Osteocyte (in vitro differentiated cells): ENCODE measurements around the gene KRT15. TPM values are rescaled to one million over a fixed set of nuclear protein-coding genes. Genes with fewer than 3 reads are reported as not detected.

Experiments
- DNase-seq: peaks from one replicate; pipeline ENCODE4 v3.0.0; 2021; ENCODE audit warnings: mixed read lengths; ENCODE audit not compliant: unreplicated experiment; ENCODE audit errors: extremely low spot score
- H3K27ac Mint-ChIP-seq: one replicate; pipeline ENCODE4 v1.8.0; 2021; ENCODE audit warnings: mild to moderate bottlenecking, mixed read lengths; ENCODE audit not compliant: unreplicated experiment
- H3K27me3 Mint-ChIP-seq: one replicate; pipeline ENCODE4 v1.8.0; 2021; ENCODE audit warnings: mixed read lengths; ENCODE audit not compliant: unreplicated experiment
- H3K36me3 Mint-ChIP-seq: one replicate; pipeline ENCODE4 v1.8.0; 2021; ENCODE audit warnings: mixed read lengths; ENCODE audit not compliant: unreplicated experiment
- H3K4me1 Mint-ChIP-seq: one replicate; pipeline ENCODE4 v1.8.0; 2021; ENCODE audit warnings: mixed read lengths; ENCODE audit not compliant: unreplicated experiment
- H3K4me3 Mint-ChIP-seq: one replicate; pipeline ENCODE4 v1.8.0; 2021; ENCODE audit warnings: mild to moderate bottlenecking, moderate library complexity, mixed read lengths; ENCODE audit not compliant: unreplicated experiment
- H3K9me3 Mint-ChIP-seq: one replicate; pipeline ENCODE4 v1.8.0; 2021; ENCODE audit warnings: mixed read lengths; ENCODE audit not compliant: unreplicated experiment
- microRNA-seq: library from miRNA; unstranded; fragments of <30 nt; microRNA quantifications from one replicate; pipeline ENCODE4 v1.1.0, GENCODE V29; 2020; ENCODE audit not compliant: unreplicated experiment
- total RNA-seq: library from RNA; stranded (reverse); gene quantifications from 2 replicates; pipeline ENCODE4 v1.2.1, GENCODE V29; 2021
- TF ChIP-seq, protein P1 (sequence below): fragments of 200-600 bp; sonication (generic); IDR thresholded peaks from 2 replicates; pipeline ENCODE4 v1.5.0; 2021; ENCODE audit warnings: antibody characterized with exemption, mild to moderate bottlenecking, moderate library complexity

Gene KRT15
- total RNA-seq, 1 donor from 2014 or later, result not detected

DNA sequence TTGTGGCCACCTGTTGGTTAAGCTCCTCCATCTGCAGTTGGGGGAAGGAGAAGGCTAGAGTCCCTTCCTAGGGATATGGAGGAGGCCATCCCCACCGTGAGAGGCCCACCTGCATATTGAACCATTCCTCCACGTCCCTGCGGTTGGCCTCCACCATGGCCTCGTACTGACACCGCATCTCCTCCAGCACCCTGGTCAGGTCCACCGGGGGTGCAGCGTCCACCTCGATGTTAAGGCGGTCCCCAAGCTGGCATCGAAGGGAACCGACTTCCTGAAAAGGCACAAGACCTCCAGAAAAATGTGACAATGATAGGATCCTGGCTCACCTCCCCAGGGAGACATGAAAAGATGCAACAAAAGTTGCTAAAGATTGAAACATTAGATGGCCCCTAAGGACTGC, 54.5 kb downstream of the KRT15 start:
- H3K4me1 Mint-ChIP-seq, result peaks cover 8% of the 10 kb centered on the region
- TF ChIP-seq, protein P1, sequence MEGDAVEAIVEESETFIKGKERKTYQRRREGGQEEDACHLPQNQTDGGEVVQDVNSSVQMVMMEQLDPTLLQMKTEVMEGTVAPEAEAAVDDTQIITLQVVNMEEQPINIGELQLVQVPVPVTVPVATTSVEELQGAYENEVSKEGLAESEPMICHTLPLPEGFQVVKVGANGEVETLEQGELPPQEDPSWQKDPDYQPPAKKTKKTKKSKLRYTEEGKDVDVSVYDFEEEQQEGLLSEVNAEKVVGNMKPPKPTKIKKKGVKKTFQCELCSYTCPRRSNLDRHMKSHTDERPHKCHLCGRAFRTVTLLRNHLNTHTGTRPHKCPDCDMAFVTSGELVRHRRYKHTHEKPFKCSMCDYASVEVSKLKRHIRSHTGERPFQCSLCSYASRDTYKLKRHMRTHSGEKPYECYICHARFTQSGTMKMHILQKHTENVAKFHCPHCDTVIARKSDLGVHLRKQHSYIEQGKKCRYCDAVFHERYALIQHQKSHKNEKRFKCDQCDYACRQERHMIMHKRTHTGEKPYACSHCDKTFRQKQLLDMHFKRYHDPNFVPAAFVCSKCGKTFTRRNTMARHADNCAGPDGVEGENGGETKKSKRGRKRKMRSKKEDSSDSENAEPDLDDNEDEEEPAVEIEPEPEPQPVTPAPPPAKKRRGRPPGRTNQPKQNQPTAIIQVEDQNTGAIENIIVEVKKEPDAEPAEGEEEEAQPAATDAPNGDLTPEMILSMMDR, result no peak
- H3K27ac Mint-ChIP-seq, result no peak overlapping the region
- no peak for DNase-seq
- no peak overlapping the region for H3K4me3 Mint-ChIP-seq
- H3K9me3 Mint-ChIP-seq, result peaks cover 11% of the 10 kb centered on the region
- peaks cover 8% of the 10 kb centered on the region for H3K27me3 Mint-ChIP-seq
- H3K36me3 Mint-ChIP-seq, result no peaks in the 10 kb centered on the region

DNA sequence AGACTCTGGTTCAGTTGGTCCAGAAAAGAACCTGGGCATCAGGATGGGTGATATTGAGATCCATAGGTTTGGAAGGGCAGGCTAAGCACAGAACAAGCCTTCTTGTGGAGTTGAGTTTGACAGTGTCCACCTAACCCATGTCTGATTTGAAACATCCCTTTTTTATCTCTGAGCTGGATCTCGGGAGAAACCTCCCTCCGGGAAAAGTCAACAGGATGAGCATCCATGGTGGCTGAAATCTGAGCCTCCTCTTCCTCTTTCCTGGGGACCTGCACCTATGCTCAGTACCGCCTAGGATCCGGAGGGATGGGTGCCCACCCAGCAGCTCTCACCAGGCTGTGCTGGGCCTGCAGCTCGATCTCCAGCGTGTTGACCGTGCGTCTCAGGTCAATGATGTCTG, 54.9 kb downstream of the KRT15 start:
- Mint-ChIP-seq H3K4me3 (no peak overlapping the region), H3K27me3 (peaks cover 8% of the 10 kb centered on the region), H3K36me3 (no peaks in the 10 kb centered on the region), H3K9me3 (peaks cover 11% of the 10 kb centered on the region), H3K27ac (no peak overlapping the region), H3K4me1 (peaks cover 8% of the 10 kb centered on the region)
- DNase-seq, result no peak
- TF ChIP-seq, protein P1, result no peak

Small RNAs within 50 kb of the gene (microRNA-seq; reads per million reads assigned to microRNA genes)
- gene MIR6510, result not detected

Other genes with a start within 250 kb of the KRT15 start
- gene KRTAP9-7, start 243.2 kb downstream of the KRT15 start, total RNA-seq, result not detected in 2 replicates
- gene KRTAP29-1, start 216.0 kb downstream of the KRT15 start, total RNA-seq, result not detected in 2 replicates
- gene KRTAP16-1, start 209.6 kb downstream of the KRT15 start, total RNA-seq, result not detected in 2 replicates
- not detected in 2 replicates for gene KRTAP17-1, start 203.2 kb downstream of the KRT15 start, total RNA-seq
- gene KRT33A, start 168.1 kb downstream of the KRT15 start, total RNA-seq, result not detected in 2 replicates
- gene KRT33B, start 149.1 kb downstream of the KRT15 start, total RNA-seq, result not detected in 2 replicates
- gene KRT34, start 136.6 kb downstream of the KRT15 start, total RNA-seq, result not detected in 2 replicates
- not detected in 2 replicates for gene KRT31, start 121.3 kb downstream of the KRT15 start, total RNA-seq
- not detected in 2 replicates for gene KRT37, start 94.3 kb downstream of the KRT15 start, total RNA-seq
- gene KRT38, start 77.9 kb downstream of the KRT15 start, total RNA-seq, result not detected in 2 replicates
- not detected in 2 replicates for gene KRT32, start 51.5 kb downstream of the KRT15 start, total RNA-seq
- gene KRT35, start 37.7 kb downstream of the KRT15 start, total RNA-seq, result not detected in 2 replicates
- gene KRT36, start 29.0 kb downstream of the KRT15 start, total RNA-seq, result not detected in 2 replicates
- not detected in 2 replicates for gene KRT13, start 13.3 kb downstream of the KRT15 start, total RNA-seq
- 0.65 and 1.5 TPM in 2 replicates for gene KRT19, start 9.4 kb upstream of the KRT15 start, total RNA-seq
- gene KRT9, start 53.2 kb upstream of the KRT15 start, total RNA-seq, result 0.30 TPM in 1 of 2 replicates, not detected in the other
- not detected in 2 replicates for gene KRT14, start 68.0 kb upstream of the KRT15 start, total RNA-seq
- gene KRT16, start 93.9 kb upstream of the KRT15 start, total RNA-seq, result 1.3 and 1.4 TPM in 2 replicates
- gene KRT17, start 105.7 kb upstream of the KRT15 start, total RNA-seq, result 40.5 and 43.2 TPM in 2 replicates
- gene EIF1, start 170.0 kb upstream of the KRT15 start, total RNA-seq, result 1,019 and 1,057 TPM in 2 replicates
- gene GAST, start 193.4 kb upstream of the KRT15 start, total RNA-seq, result not detected in 2 replicates
- 0.11 and 0.24 TPM in 2 replicates for gene HAP1, start 215.8 kb upstream of the KRT15 start, total RNA-seq